Panc1 (cell line): ENCODE results near the gene EMILIN3. TPM values are rescaled to one million over a fixed set of nuclear protein-coding genes. Genes with fewer than 3 reads are reported as not detected.

Experiments used
- ATAC-seq: fragments of 200-7000 bp; cut with Tn5 transposase; 2 replicates; pipeline ENCODE4 v1.9.1; 2020; ENCODE audit warnings: mild to moderate bottlenecking, moderate library complexity
- BruUV-seq: library from RNA; stranded (reverse); fragments of 400-500 nt; replicated peaks from 2 replicates; lab custom pipeline; 2021; lab: Mats Ljungman, UMichigan
- CTCF ChIA-PET: fragments of 300-600 bp; sonication (Branson Sonifier 250); formaldehyde crosslinking; loops from one replicate; lab custom pipeline; 2022; ENCODE audit warnings: antibody characterized with exemption; lab: Charles Lee
- POLR2A ChIA-PET: fragments of 300-600 bp; sonication (Branson Sonifier 250); formaldehyde crosslinking; loops from one replicate; lab custom pipeline; 2022; ENCODE audit warnings: antibody characterized with exemption; lab: Charles Lee
- DNase-seq: peaks from one replicate; pipeline ENCODE4 v3.0.0-alpha.2; 2010; ENCODE audit warnings: low read depth, low spot score
- H3K27ac ChIP-seq: 2 replicates; pipeline ENCODE4 v1.5.1; 2011; ENCODE audit warnings: mild to moderate bottlenecking, low read length, inconsistent platforms
- H3K27me3 ChIP-seq: fragments of 200-500 bp; sonication (Bioruptor generic); 2 replicates; pipeline ENCODE4 v1.6.0; 2014; ENCODE audit warnings: low read length, inconsistent platforms; ENCODE audit not compliant: control insufficient read depth, insufficient read depth
- H3K36me3 ChIP-seq: fragments of 200-500 bp; sonication (Bioruptor generic); 2 replicates; pipeline ENCODE4 v1.5.1; 2014; ENCODE audit warnings: inconsistent platforms, mild to moderate bottlenecking, low read length, moderate library complexity; ENCODE audit not compliant: control insufficient read depth, insufficient read depth
- H3K4me1 ChIP-seq: 2 replicates; pipeline ENCODE4 v1.5.1; 2011; ENCODE audit warnings: inconsistent platforms, mild to moderate bottlenecking, low read length, moderate library complexity; ENCODE audit not compliant: control insufficient read depth, insufficient read depth
- H3K4me3 ChIP-seq, 2 experiments: 2 replicates each; pipeline ENCODE4 v1.5.1; 2011 to 2012; ENCODE audit warnings: low read depth in 2 of 2, low read length in 2 of 2, mild to moderate bottlenecking in 2 of 2, inconsistent platforms in 1 of 2, moderate library complexity in 1 of 2
- H3K9me3 ChIP-seq: fragments of 200-500 bp; sonication (Bioruptor generic); 2 replicates; pipeline ENCODE4 v1.5.1; 2014; ENCODE audit warnings: low read depth, mild to moderate bottlenecking, inconsistent platforms, low read length, moderate library complexity; ENCODE audit not compliant: control insufficient read depth, insufficient read depth
- CTCF ChIP-seq: fragments of 450-650 bp; IDR thresholded peaks from 2 replicates; pipeline ENCODE4 v1.5.1; 2017; ENCODE audit warnings: mild to moderate bottlenecking
- POLR2AphosphoS5 ChIP-seq: IDR thresholded peaks from 2 replicates; pipeline ENCODE4 v1.6.1; 2012; ENCODE audit warnings: mild to moderate bottlenecking, low read depth, low read length, moderate library complexity
- REST ChIP-seq, 2 experiments: IDR thresholded peaks; 2 replicates each; pipeline ENCODE4 v1.6.1; 2011 to 2012; ENCODE audit warnings: low read depth in 2 of 2, control low read depth in 1 of 2, low read length in 1 of 2, mild to moderate bottlenecking in 1 of 2, moderate library complexity in 1 of 2; ENCODE audit not compliant: insufficient read depth in 1 of 2
- SIN3A ChIP-seq: IDR thresholded peaks from 2 replicates; pipeline ENCODE4 v1.6.1; 2012; ENCODE audit warnings: low read depth, mild to moderate bottlenecking, low read length, moderate library complexity, borderline replicate concordance; ENCODE audit not compliant: insufficient read depth
- TCF7L2 ChIP-seq: IDR thresholded peaks from 2 replicates; pipeline ENCODE4 v1.6.1; 2011; ENCODE audit warnings: mild to moderate bottlenecking, low read depth, low read length, inconsistent platforms
- in situ Hi-C: cut with HindIII; loops from 2 replicates; pipeline ENCODE4 v1.10.0; 2016; ENCODE audit warnings: low sequenced_read_pairs, low pct_unique_long_range_greater_than_20kb
- intact Hi-C: fragments of 100-400 bp; cut with micrococcal nuclease; formaldehyde crosslinking; loops from one replicate; pipeline ENCODE4 v1.10.0; 2022; ENCODE audit not compliant: unreplicated experiment
- total RNA-seq: library from RNA; stranded (reverse); gene quantifications from one replicate; pipeline ENCODE4 v1.2.1, GENCODE V29; 2021; ENCODE audit not compliant: unreplicated experiment

Gene EMILIN3
- total RNA-seq, 1 experiment from 2014 or later = 0.54 TPM

GRCh38 chr20:41317546-41318270 is 48.9 kb downstream of the EMILIN3 start, which contains the start of gene ZHX3:
ZHX3 (minus strand) TSS chr20:41317731; CDS start chr20:41204916, 112,815 bp downstream.
- Histone ChIP-seq H3K27ac (peak within 1 kb of the TSS; percentile 85), H3K9me3 (no peaks in the 10 kb centered on the region), H3K4me1 (peaks cover 11% of the 10 kb centered on the region), H3K27me3 (no peaks in the 10 kb centered on the region), H3K36me3 (no peaks in the 10 kb centered on the region), H3K4me3 (peak within 1 kb of the TSS; percentile 71 to 89)
- in situ Hi-C loops (no loop called here), intact Hi-C loops (no loop called here)
- BruUV-seq = no TSS peak
- ATAC-seq (peak; percentile 99), DNase-seq (no peak)
- ChIA-PET POLR2A (no interaction called here), CTCF (interaction anchor here (0.7 kb wide), 1 partner anchor 12 kb away, joined by 3 read pairs; no protein-coding TSS in a partner anchor)
- TF ChIP-seq TCF7L2 (no peak), POLR2AphosphoS5 (peak; percentile 55; the same call in 1 of the 2 replicates), SIN3A (no peak)

- BruUV-seq = no TSS peak
- CTCF ChIA-PET = no interaction called here
- in situ Hi-C loops = no loop called here
These were observed 49.7 kb downstream of the EMILIN3 start for GRCh38 chr20:41316602-41317545.

More at GRCh38 chr20:41316602-41317545, 49.7 kb downstream of the EMILIN3 start:
- peak overlapping the region; percentile 71 to 89 for H3K4me3 ChIP-seq
- peaks cover 11% of the 10 kb centered on the region for H3K4me1 ChIP-seq
- ATAC-seq (peak; percentile 86), DNase-seq (no peak)
- no peaks in the 10 kb centered on the region for H3K27me3 ChIP-seq
- POLR2A ChIA-PET = no interaction called here
- no peak for TF ChIP-seq CTCF
- no peak for TF ChIP-seq TCF7L2
- TF ChIP-seq POLR2AphosphoS5 = no peak
- TF ChIP-seq REST (IDR thresholded peaks at IDR 0.05; ENCODE audit: insufficient read depth in 1 of 2, low read depth in 2 of 2, low read length in 1 of 2) = no peak
- no peak for TF ChIP-seq SIN3A
- no peaks in the 10 kb centered on the region for H3K9me3 ChIP-seq
- H3K27ac ChIP-seq = peak overlapping the region; percentile 85
- no peaks in the 10 kb centered on the region for H3K36me3 ChIP-seq
- intact Hi-C loops = no loop called here
